GM18526 (cell line): ENCODE measurements around the gene ATXN7L1.

Source experiments
- POLR2A ChIP-seq: IDR thresholded peaks from 3 replicates; pipeline ENCODE4 v1.6.1; 2011; ENCODE audit not compliant: insufficient read length; ENCODE audit errors: extremely low read depth

ATXN7L1 gene

GRCh38 chr7:105821527-105821926 lies 54.9 kb downstream of the ATXN7L1 start:
- no peak for TF ChIP-seq POLR2A

- TF ChIP-seq POLR2A: no peak
These were observed 55.9 kb downstream of the ATXN7L1 start for GRCh38 chr7:105820363-105821066.

- no peak for TF ChIP-seq POLR2A
These were observed 56.8 kb downstream of the ATXN7L1 start for GRCh38 chr7:105819559-105819958.

GRCh38 chr7:105816954-105817615 lies 59.3 kb downstream of the ATXN7L1 start:
- no peak for TF ChIP-seq POLR2A

- no peak for TF ChIP-seq POLR2A
These were observed 60.0 kb downstream of the ATXN7L1 start for GRCh38 chr7:105816266-105816843.

- no peak for TF ChIP-seq POLR2A
These were observed 60.8 kb downstream of the ATXN7L1 start for GRCh38 chr7:105815576-105815975.

GRCh38 chr7:105814481-105814880 lies 61.9 kb downstream of the ATXN7L1 start:
- no peak for TF ChIP-seq POLR2A

GRCh38 chr7:105811189-105811847 lies 65.1 kb downstream of the ATXN7L1 start:
- no peak for TF ChIP-seq POLR2A

GRCh38 chr7:105810556-105810955 lies 65.8 kb downstream of the ATXN7L1 start:
- no peak for TF ChIP-seq POLR2A

GRCh38 chr7:105808703-105809590 lies 67.5 kb downstream of the ATXN7L1 start:
- TF ChIP-seq POLR2A: no peak

GRCh38 chr7:105808209-105808608 lies 68.2 kb downstream of the ATXN7L1 start:
- no peak for TF ChIP-seq POLR2A

- TF ChIP-seq POLR2A: no peak
These were observed 69.0 kb downstream of the ATXN7L1 start for GRCh38 chr7:105807448-105807762.

- TF ChIP-seq POLR2A: no peak
These were observed 69.6 kb downstream of the ATXN7L1 start for GRCh38 chr7:105806592-105807447.

- TF ChIP-seq POLR2A: no peak
These were observed 70.9 kb downstream of the ATXN7L1 start for GRCh38 chr7:105805447-105806019.
